HepG2 (cell line): ENCODE measurements around the gene AFTPH. TPM values are rescaled to one million over a fixed set of nuclear protein-coding genes. Genes with fewer than 3 reads are reported as not detected.

Experiments
- BCL6 ChIP-seq: IDR thresholded peaks from 2 replicates; pipeline ENCODE4 v1.6.1; 2016; ENCODE audit warnings: missing genetic modification reagents, missing compliant biosample characterization
- CBX5 ChIP-seq: sonication (generic); formaldehyde crosslinking; IDR thresholded peaks from 2 replicates; pipeline ENCODE4 v1.4.0; 2020; ENCODE audit warnings: missing genetic modification reagents, borderline replicate concordance
- CSRNP2 ChIP-seq: sonication (generic); formaldehyde crosslinking; conservative IDR thresholded peaks from 2 replicates; pipeline ENCODE4 v1.8.0; 2022; ENCODE audit warnings: low read depth, missing genetic modification reagents
- ELK4 ChIP-seq: sonication (generic); formaldehyde crosslinking; IDR thresholded peaks from 2 replicates; pipeline ENCODE4 v1.9.0; 2021; ENCODE audit warnings: missing genetic modification reagents, borderline replicate concordance
- KDM2A ChIP-seq: sonication (generic); formaldehyde crosslinking; IDR thresholded peaks from 2 replicates; pipeline ENCODE4 v1.4.0; 2020; ENCODE audit warnings: low read depth, missing genetic modification reagents, borderline replicate concordance
- KDM4B ChIP-seq: sonication (generic); formaldehyde crosslinking; IDR thresholded peaks from 2 replicates; pipeline ENCODE4 v1.4.0; 2020; ENCODE audit warnings: missing genetic modification reagents
- MAF1 ChIP-seq: sonication (generic); formaldehyde crosslinking; IDR thresholded peaks from 2 replicates; pipeline ENCODE4 v1.5.0; 2020; ENCODE audit warnings: missing genetic modification reagents, borderline replicate concordance
- MAZ ChIP-seq, 2 experiments: sonication (generic) in 1 of 2; formaldehyde crosslinking in 1 of 2; IDR thresholded peaks; 2 replicates each; pipeline versions ENCODE4 v1.5.0 to v1.6.1; 2012 to 2020; ENCODE audit warnings: low read depth in 2 of 2, mild to moderate bottlenecking in 2 of 2, borderline replicate concordance in 1 of 2, improper control_type of control experiment in 1 of 2, low read length in 1 of 2, missing genetic modification reagents in 1 of 2, moderate library complexity in 1 of 2
- SNAPC4 ChIP-seq: sonication (generic); formaldehyde crosslinking; IDR thresholded peaks from 2 replicates; pipeline ENCODE4 v1.4.0; 2020; ENCODE audit warnings: mild to moderate bottlenecking, missing genetic modification reagents
- SRY ChIP-seq: sonication (generic); formaldehyde crosslinking; IDR thresholded peaks from 2 replicates; pipeline ENCODE4 v1.8.0; 2022; ENCODE audit warnings: mild to moderate bottlenecking, missing genetic modification reagents
- SUZ12 ChIP-seq: fragments of 150-350 bp; IDR thresholded peaks from 2 replicates; pipeline ENCODE4 v1.6.1; 2014; ENCODE audit warnings: low read depth, low read length
- THAP8 ChIP-seq: sonication (generic); formaldehyde crosslinking; IDR thresholded peaks from 2 replicates; pipeline ENCODE4 v1.5.1; 2020; ENCODE audit warnings: missing genetic modification reagents, mild to moderate bottlenecking, borderline replicate concordance
- ZFP36 ChIP-seq: fragments of 150-350 bp; IDR thresholded peaks from 2 replicates; pipeline ENCODE4 v1.6.1; 2018; ENCODE audit warnings: borderline replicate concordance, low read length, low read depth; ENCODE audit not compliant: partially characterized antibody
- ZNF264 ChIP-seq: sonication (generic); formaldehyde crosslinking; IDR thresholded peaks from 2 replicates; pipeline ENCODE4 v1.4.0; 2020; ENCODE audit warnings: missing genetic modification reagents
- ZNF773 ChIP-seq: sonication (generic); formaldehyde crosslinking; IDR thresholded peaks from 2 replicates; pipeline ENCODE4 v1.4.0; 2020; ENCODE audit warnings: missing genetic modification reagents, borderline replicate concordance
- ZNF775 ChIP-seq: sonication (generic); formaldehyde crosslinking; IDR thresholded peaks from 2 replicates; pipeline ENCODE4 v1.4.0; 2020; ENCODE audit warnings: missing genetic modification reagents, mild to moderate bottlenecking, moderate library complexity, borderline replicate concordance
- polyA plus RNA-seq, 8 experiments: library from polyadenylated mRNA; depleted of rRNA in 3 of 8; stranded (reverse) in 7 of 8; unstranded in 1 of 8; fragments of >200 nt; fragmentation: Illumina TruSeq in 4 of 8; extraction: Trizol in 4 of 8; gene quantifications; 2 replicates each; pipeline versions ENCODE4 v1.2.1 to v1.2.3, GENCODE V29; 2011 to 2016; ENCODE audit warnings: low read depth in 4 of 8, missing spikeins in 1 of 8, mixed read lengths in 1 of 8; ENCODE audit not compliant: insufficient read depth in 1 of 8
- total RNA-seq, 5 experiments: library from RNA; depleted of rRNA; stranded (reverse); fragments of >200 nt; fragmentation: Illumina TruSeq; extraction: Trizol; gene quantifications; 2 replicates each; pipeline ENCODE4 v1.2.3, GENCODE V29; 2016; ENCODE audit warnings: low read depth in 1 of 5
- TF ChIP-seq, protein P1 (sequence below): sonication (generic); formaldehyde crosslinking; IDR thresholded peaks from 2 replicates; pipeline ENCODE4 v1.9.0; 2022; ENCODE audit warnings: missing genetic modification reagents, mild to moderate bottlenecking, borderline replicate concordance

Gene AFTPH
- total and polyA plus RNA-seq, 2 of the 13 experiments (the other 11 are each of a cell fraction or from before 2014, with no cell fraction given): 27.5 to 36.8 TPM

DNA sequence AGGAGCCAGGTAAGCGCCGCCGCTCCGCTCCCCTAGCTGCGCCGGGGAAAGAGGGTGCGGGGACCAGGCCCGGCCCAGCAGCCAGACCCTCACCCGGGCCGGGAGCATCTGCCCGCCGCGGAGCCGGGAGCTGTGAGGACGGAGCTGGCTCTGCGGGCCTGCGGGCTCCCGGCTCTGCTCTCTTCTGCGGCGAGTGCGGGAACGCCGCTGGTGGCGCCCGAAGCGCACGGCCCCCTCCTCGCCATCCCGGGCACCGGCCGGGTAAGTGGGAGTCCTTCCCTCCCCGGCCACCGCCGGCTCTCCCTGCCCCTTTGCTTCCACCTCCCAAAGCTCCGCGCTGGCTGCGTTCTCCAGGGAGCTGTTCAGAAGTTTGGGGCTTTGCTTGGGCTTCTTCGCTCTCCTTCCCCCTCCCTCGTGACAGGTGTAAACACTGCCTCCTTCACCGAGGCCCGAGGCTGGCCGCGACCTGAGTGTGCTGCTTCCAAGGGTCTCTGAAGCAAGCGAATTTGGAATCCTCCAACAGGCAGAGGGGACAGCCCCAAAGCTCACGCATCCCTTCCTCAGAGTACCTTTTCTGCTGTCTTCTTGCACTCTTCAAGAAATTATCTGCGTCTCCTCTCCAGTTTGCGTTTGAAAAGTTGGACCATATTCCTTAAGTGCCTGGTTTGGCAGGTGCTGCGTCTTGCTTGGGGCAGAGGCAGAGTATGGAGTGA is 632 bp downstream of the AFTPH start (continued):
- no peak for TF ChIP-seq SNAPC4 (CRISPR knock-in tag)
- TF ChIP-seq MAF1 (CRISPR knock-in tag): no peak
- no peak for TF ChIP-seq CSRNP2
- no peak for TF ChIP-seq BCL6
- TF ChIP-seq ZNF773 (CRISPR knock-in tag): peak; percentile 78; the same call in 1 of the 2 replicates
- TF ChIP-seq SRY: peak; percentile 82; the same call in 1 of the 2 replicates
- no peak for TF ChIP-seq ZFP36
- TF ChIP-seq CBX5: no peak
- TF ChIP-seq ZNF775 (CRISPR knock-in tag): no peak
- peak; percentile 71; the same call in 1 of the 2 replicates for TF ChIP-seq THAP8
- TF ChIP-seq SUZ12: no peak
- TF ChIP-seq, protein P1, sequence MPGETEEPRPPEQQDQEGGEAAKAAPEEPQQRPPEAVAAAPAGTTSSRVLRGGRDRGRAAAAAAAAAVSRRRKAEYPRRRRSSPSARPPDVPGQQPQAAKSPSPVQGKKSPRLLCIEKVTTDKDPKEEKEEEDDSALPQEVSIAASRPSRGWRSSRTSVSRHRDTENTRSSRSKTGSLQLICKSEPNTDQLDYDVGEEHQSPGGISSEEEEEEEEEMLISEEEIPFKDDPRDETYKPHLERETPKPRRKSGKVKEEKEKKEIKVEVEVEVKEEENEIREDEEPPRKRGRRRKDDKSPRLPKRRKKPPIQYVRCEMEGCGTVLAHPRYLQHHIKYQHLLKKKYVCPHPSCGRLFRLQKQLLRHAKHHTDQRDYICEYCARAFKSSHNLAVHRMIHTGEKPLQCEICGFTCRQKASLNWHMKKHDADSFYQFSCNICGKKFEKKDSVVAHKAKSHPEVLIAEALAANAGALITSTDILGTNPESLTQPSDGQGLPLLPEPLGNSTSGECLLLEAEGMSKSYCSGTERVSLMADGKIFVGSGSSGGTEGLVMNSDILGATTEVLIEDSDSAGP (CRISPR knock-in tag): peak; percentile 69; the same call in 1 of the 2 replicates
- TF ChIP-seq KDM4B: no peak; the same call in 1 of the 2 replicates
- TF ChIP-seq MAZ (IDR thresholded peaks at IDR 0.05; ENCODE audit: borderline replicate concordance, low read depth, low read length): no peak
- TF ChIP-seq MAZ (CRISPR knock-in tag; IDR thresholded peaks at IDR 0.05; ENCODE audit: low read depth): no peak
- 0 out of 2 replicates have a peak, but pooled peaks have one; percentile 12 for TF ChIP-seq KDM2A (CRISPR knock-in tag)
- no peak for TF ChIP-seq ZNF264 (CRISPR knock-in tag)
- no peak for TF ChIP-seq ELK4
